HepG2 (cell line): ENCODE measurements around the gene PRR15L. TPM values are rescaled to one million over a fixed set of nuclear protein-coding genes. Genes with fewer than 3 reads are reported as not detected.

ENCODE experiments used
- ATAC-seq: fragments of 200-7000 bp; cut with Tn5 transposase; 3 replicates; pipeline ENCODE4 v1.9.1; 2020; ENCODE audit warnings: mild to moderate bottlenecking, moderate library complexity
- BruUV-seq: library from RNA; stranded (reverse); fragments of 400-500 nt; replicated peaks from 2 replicates; lab custom pipeline; 2021; lab: Mats Ljungman, UMichigan
- CTCF ChIA-PET: fragments of 300-600 bp; formaldehyde crosslinking; extraction: SDS; loops from one replicate; lab custom pipeline; 2021; ENCODE audit warnings: low total read pairs, inconsistent platforms, low intra/inter-chr PET ratio; lab: Yijun Ruan, JAX
- POLR2A ChIA-PET: fragments of 350-600 bp; sonication (Branson Sonifier 250); formaldehyde crosslinking; loops from one replicate; lab custom pipeline; 2020; ENCODE audit warnings: antibody characterized with exemption, inconsistent platforms; lab: Yijun Ruan, JAX
- DNase-seq: peaks from one replicate; pipeline ENCODE4 v3.0.0-alpha.2; 2015; ENCODE audit warnings: low spot score
- FAIRE-seq: peaks from 3 replicates; lab custom pipeline; 2011; peaks lifted over from hg19 to GRCh38; lab: Jason Lieb, UNC
- H2AFZ ChIP-seq: one replicate; pipeline ENCODE4 v1.6.1; 2011; ENCODE audit warnings: low read length, inconsistent platforms
- H3K27ac ChIP-seq: fragments of 300-600 bp; 3 replicates; pipeline ENCODE4 v1.8.0; 2011; ENCODE audit warnings: mixed run types, mild to moderate bottlenecking, mixed read lengths, low read length, inconsistent platforms; ENCODE audit not compliant: insufficient read depth; ENCODE audit errors: extremely low read length
- H3K27me3 ChIP-seq, 2 experiments: fragments of 200-600 bp in 1 of 2; 2 replicates in 1 of 2; 3 replicates in 1 of 2; pipeline versions ENCODE4 v1.6.0 to v1.8.0; 2011; ENCODE audit warnings: low read length in 2 of 2, mild to moderate bottlenecking in 2 of 2, moderate library complexity in 2 of 2, inconsistent platforms in 1 of 2; ENCODE audit not compliant: insufficient read depth in 2 of 2, control insufficient read depth in 1 of 2
- H3K36me3 ChIP-seq, 2 experiments: fragments of 200-600 bp in 1 of 2; replicated peaks in 1 of 2; 2 replicates in 1 of 2; 3 replicates in 1 of 2; pipeline versions ENCODE4 v1.5.1 to v1.8.0; 2011; ENCODE audit warnings: low read length in 2 of 2, inconsistent platforms in 1 of 2; ENCODE audit not compliant: insufficient read depth in 2 of 2, control insufficient read depth in 1 of 2
- H3K4me1 ChIP-seq: 2 replicates; pipeline ENCODE4 v1.5.1; 2012; ENCODE audit warnings: low read length, inconsistent platforms; ENCODE audit not compliant: insufficient read depth
- H3K4me2 ChIP-seq: 2 replicates; pipeline ENCODE4 v1.6.0; 2011; ENCODE audit warnings: low read depth, low read length, inconsistent platforms
- H3K4me3 ChIP-seq, 3 experiments: fragments of 200-600 bp in 1 of 3; sonication (generic), shearing (Covaris generic) in 1 of 3; replicated peaks in 1 of 3; 2 replicates each; pipeline ENCODE4 v1.5.1; 2011 to 2016; ENCODE audit warnings: low read length in 3 of 3, inconsistent platforms in 2 of 3, low read depth in 2 of 3, mild to moderate bottlenecking in 2 of 3, control low read depth in 1 of 3, mixed read lengths in 1 of 3; ENCODE audit not compliant: insufficient read depth in 1 of 3
- H3K79me2 ChIP-seq: one replicate; pipeline ENCODE4 v1.6.1; 2011; ENCODE audit warnings: low read length, inconsistent platforms; ENCODE audit not compliant: insufficient read depth
- H3K9ac ChIP-seq: 2 replicates; pipeline ENCODE4 v1.6.0; 2011; ENCODE audit warnings: mild to moderate bottlenecking, low read depth, low read length, inconsistent platforms; ENCODE audit not compliant: insufficient read depth
- H3K9me3 ChIP-seq: 2 replicates; pipeline ENCODE4 v1.5.1; 2012; ENCODE audit warnings: mild to moderate bottlenecking, low read length
- H4K20me1 ChIP-seq: 2 replicates; pipeline ENCODE4 v1.6.0; 2011; ENCODE audit warnings: inconsistent platforms, mild to moderate bottlenecking, low read length, moderate library complexity; ENCODE audit not compliant: insufficient read depth
- CHD4 ChIP-seq: fragments of 200-600 bp; sonication (generic); IDR thresholded peaks from 2 replicates; pipeline ENCODE4 v1.7.0; 2017; ENCODE audit warnings: mild to moderate bottlenecking, low read length, borderline replicate concordance
- KDM2A ChIP-seq: sonication (generic); formaldehyde crosslinking; IDR thresholded peaks from 2 replicates; pipeline ENCODE4 v1.4.0; 2020; ENCODE audit warnings: low read depth, missing genetic modification reagents, borderline replicate concordance
- KDM4B ChIP-seq: sonication (generic); formaldehyde crosslinking; IDR thresholded peaks from 2 replicates; pipeline ENCODE4 v1.4.0; 2020; ENCODE audit warnings: missing genetic modification reagents
- KDM6A ChIP-seq: IDR thresholded peaks from 2 replicates; pipeline ENCODE4 v1.6.1; 2016; ENCODE audit warnings: low read depth
- MAFF ChIP-seq: IDR thresholded peaks from 2 replicates; pipeline ENCODE4 v1.6.1; 2011; ENCODE audit warnings: low read depth, low read length, improper control_type of control experiment
- SMC3 ChIP-seq: IDR thresholded peaks from 2 replicates; pipeline ENCODE4 v1.6.1; 2011; ENCODE audit warnings: low read length, improper control_type of control experiment
- TAF15 ChIP-seq: fragments of 200-400 bp; formaldehyde crosslinking; IDR thresholded peaks from one replicate; pipeline ENCODE4 v1.6.1; 2018; ENCODE audit warnings: mild to moderate bottlenecking, low read depth, low read length; ENCODE audit not compliant: poor library complexity, severe bottlenecking
- TMF1 ChIP-seq: sonication (generic); formaldehyde crosslinking; IDR thresholded peaks from 2 replicates; pipeline ENCODE4 v1.8.1; 2022; ENCODE audit warnings: low read depth, missing genetic modification reagents
- ZMYM3 ChIP-seq: sonication (generic); formaldehyde crosslinking; IDR thresholded peaks from 2 replicates; pipeline ENCODE4 v1.5.1; 2020; ENCODE audit warnings: mild to moderate bottlenecking, missing genetic modification reagents
- ZNF225 ChIP-seq: sonication (generic); formaldehyde crosslinking; IDR thresholded peaks from 2 replicates; pipeline ENCODE4 v1.4.0; 2020; ENCODE audit warnings: mild to moderate bottlenecking, missing genetic modification reagents
- ZNF274 ChIP-seq: sonication (generic); formaldehyde crosslinking; IDR thresholded peaks from 2 replicates; pipeline ENCODE4 v1.5.1; 2020; ENCODE audit warnings: mild to moderate bottlenecking, missing genetic modification reagents
- ZNF430 ChIP-seq: sonication (generic); formaldehyde crosslinking; IDR thresholded peaks from 2 replicates; pipeline ENCODE4 v1.9.0; 2021; ENCODE audit warnings: mild to moderate bottlenecking, missing genetic modification reagents
- ZNF432 ChIP-seq: sonication (generic); formaldehyde crosslinking; IDR thresholded peaks from 2 replicates; pipeline ENCODE4 v1.5.0; 2020; ENCODE audit warnings: missing genetic modification reagents, mild to moderate bottlenecking, borderline replicate concordance
- ZNF713 ChIP-seq: sonication (generic); formaldehyde crosslinking; IDR thresholded peaks from 2 replicates; pipeline ENCODE4 v1.4.0; 2020; ENCODE audit warnings: mild to moderate bottlenecking, missing genetic modification reagents
- ZNF879 ChIP-seq: sonication (generic); formaldehyde crosslinking; IDR thresholded peaks from 2 replicates; pipeline ENCODE4 v1.8.1; 2023; ENCODE audit warnings: missing genetic modification reagents
- WGBS: methylation state at CpG from one replicate; pipeline ENCODE4 v1.1.6; 2017; ENCODE audit warnings: low lambda C conversion rate; 5-methylcytosine and 5-hydroxymethylcytosine counted together
- in situ Hi-C: cut with HindIII; loops from 2 replicates; pipeline ENCODE4 v1.10.0; 2017; ENCODE audit warnings: low pct_unique_long_range_greater_than_20kb; ENCODE audit not compliant: extremely low pct_ligation_motif_present
- intact Hi-C: fragments of 100-400 bp; cut with micrococcal nuclease; formaldehyde crosslinking; loops from one replicate; pipeline ENCODE4 v1.10.0; 2022; ENCODE audit not compliant: unreplicated experiment
- polyA plus RNA-seq, 8 experiments: library from polyadenylated mRNA; depleted of rRNA in 3 of 8; stranded (reverse) in 7 of 8; unstranded in 1 of 8; fragments of >200 nt; fragmentation: Illumina TruSeq in 4 of 8; extraction: Trizol in 4 of 8; gene quantifications; 2 replicates each; pipeline versions ENCODE4 v1.2.1 to v1.2.3, GENCODE V29; 2011 to 2016; ENCODE audit warnings: low read depth in 4 of 8, missing spikeins in 1 of 8, mixed read lengths in 1 of 8; ENCODE audit not compliant: insufficient read depth in 1 of 8
- total RNA-seq, 5 experiments: library from RNA; depleted of rRNA; stranded (reverse); fragments of >200 nt; fragmentation: Illumina TruSeq; extraction: Trizol; gene quantifications; 2 replicates each; pipeline ENCODE4 v1.2.3, GENCODE V29; 2016; ENCODE audit warnings: low read depth in 1 of 5
- TF ChIP-seq, protein P1 (sequence below): sonication (generic); formaldehyde crosslinking; IDR thresholded peaks from 2 replicates; pipeline ENCODE4 v1.5.1; 2020; ENCODE audit warnings: mild to moderate bottlenecking, missing genetic modification reagents, borderline replicate concordance
- TF ChIP-seq, protein P2 (sequence below): IDR thresholded peaks from 2 replicates; pipeline ENCODE4 v1.6.1; 2016; ENCODE audit warnings: missing biosample characterization, missing genetic modification reagents, low read depth
- TF ChIP-seq, protein P3 (sequence below): sonication (generic); formaldehyde crosslinking; IDR thresholded peaks from 2 replicates; pipeline ENCODE4 v1.4.0; 2020; ENCODE audit warnings: missing genetic modification reagents

Gene PRR15L
- total and polyA plus RNA-seq, 2 of the 13 experiments (the other 11 are each of a cell fraction or from before 2014, with no cell fraction given) = 0.44 to 2.0 TPM

DNA sequence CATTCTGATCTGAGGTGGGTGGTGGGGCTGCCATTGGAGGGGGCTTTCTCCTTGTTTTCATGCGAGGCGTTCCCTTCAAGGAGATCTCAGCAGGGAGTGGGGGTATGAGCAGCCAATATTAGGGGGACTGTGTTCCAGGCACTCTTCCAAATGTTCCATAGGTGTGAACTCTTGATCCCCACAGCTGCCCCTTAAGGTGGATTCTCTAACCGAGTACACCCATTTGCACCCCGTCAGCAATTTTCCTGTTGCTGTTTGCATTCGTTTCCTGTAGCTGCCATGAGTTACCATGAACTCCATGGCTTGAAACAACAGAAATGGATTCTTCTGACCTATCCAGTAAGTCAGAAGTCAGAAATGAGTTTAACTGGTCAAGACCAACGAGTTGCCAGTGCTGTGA is 3.7 kb upstream of the PRR15L start (continued):
- TF ChIP-seq CHD4 = no peak
- peak; percentile 87 for TF ChIP-seq MAFF
- no peak for TF ChIP-seq TAF15
- no peak for TF ChIP-seq ZNF274
- no peak for TF ChIP-seq ZNF430 (CRISPR knock-in tag)
- TF ChIP-seq, protein P1, sequence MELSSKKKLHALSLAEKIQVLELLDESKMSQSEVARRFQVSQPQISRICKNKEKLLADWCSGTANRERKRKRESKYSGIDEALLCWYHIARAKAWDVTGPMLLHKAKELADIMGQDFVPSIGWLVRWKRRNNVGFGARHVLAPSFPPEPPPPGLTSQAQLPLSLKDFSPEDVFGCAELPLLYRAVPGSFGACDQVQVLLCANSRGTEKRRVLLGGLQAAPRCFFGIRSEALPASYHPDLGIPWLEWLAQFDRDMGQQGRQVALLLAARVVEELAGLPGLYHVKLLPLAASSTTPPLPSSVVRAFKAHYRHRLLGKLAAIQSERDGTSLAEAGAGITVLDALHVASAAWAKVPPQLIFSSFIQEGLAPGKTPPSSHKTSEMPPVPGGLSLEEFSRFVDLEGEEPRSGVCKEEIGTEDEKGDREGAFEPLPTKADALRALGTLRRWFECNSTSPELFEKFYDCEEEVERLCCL (CRISPR knock-in tag) = no peak

DNA sequence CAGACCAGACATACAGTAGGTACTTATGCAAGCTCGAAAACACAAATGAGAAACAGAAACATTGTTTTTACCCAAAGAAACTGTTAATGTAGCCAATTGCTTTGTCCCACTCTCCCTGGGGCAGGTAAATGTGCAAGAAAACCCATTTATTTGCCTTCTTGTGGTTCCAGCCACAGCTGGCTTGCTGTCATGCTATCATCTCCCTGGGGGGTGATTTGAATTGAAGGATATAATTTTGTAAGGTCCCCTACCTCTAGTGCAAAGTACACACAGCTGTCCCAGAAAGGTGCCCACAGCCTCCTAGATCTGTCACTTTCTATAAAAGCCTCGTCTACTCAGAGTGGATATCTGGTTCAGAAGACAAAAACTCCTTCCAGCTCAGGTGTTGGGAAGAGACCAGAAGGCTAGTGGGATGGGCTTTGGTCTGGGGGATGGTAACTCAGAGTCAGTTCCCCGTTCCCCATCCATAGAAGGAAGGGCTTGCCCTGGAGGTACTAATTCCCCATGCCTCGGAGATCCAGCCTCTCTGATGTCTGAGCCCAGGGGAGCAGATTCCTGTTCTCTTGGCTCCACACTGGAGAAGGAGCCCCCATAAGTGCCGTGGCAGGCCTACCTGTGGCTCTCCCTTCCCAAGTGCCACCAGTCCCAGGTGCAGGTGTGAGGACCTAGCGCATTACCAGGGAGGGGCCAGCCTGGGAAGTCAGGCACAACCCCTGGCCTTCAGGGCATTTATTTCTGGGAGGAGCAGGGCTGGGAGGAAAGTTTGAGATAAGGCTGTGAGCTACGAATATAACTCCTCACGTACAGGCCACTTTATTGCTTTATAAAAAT is 2.4 kb upstream of the PRR15L start:
- no peak for ATAC-seq
- H2AFZ ChIP-seq = no peak overlapping the region
- H3K9ac ChIP-seq = no peak overlapping the region
- TF ChIP-seq KDM4B = no peak
- no peak for TF ChIP-seq ZNF432 (CRISPR knock-in tag)
- TF ChIP-seq ZNF879 (CRISPR knock-in tag) = no peak
- no peak for TF ChIP-seq ZMYM3 (CRISPR knock-in tag)
- no peak for TF ChIP-seq TMF1 (CRISPR knock-in tag)
- TF ChIP-seq, protein P2, sequence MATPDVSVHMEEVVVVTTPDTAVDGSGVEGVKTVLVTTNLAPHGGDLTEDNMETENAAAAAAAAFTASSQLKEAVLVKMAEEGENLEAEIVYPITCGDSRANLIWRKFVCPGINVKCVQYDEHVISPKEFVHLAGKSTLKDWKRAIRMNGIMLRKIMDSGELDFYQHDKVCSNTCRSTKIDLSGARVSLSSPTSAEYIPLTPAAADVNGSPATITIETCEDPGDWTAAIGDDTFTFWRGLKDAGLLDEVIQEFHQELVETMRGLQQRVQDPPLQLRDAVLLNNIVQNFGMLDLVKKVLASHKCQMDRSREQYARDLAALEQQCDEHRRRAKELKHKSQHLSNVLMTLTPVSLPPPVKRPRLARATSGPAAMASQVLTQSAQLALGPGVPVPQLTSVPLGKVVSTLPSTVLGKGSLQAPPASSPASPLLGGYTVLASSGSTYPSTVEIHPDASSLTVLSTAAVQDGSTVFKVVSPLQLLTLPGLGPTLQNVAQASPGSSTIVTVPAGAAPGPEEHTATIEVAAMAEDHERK (CRISPR knock-in tag) = no peak
- TF ChIP-seq SMC3 = no peak
- TF ChIP-seq ZNF713 (CRISPR knock-in tag) = no peak
- TF ChIP-seq KDM6A (CRISPR knock-in tag) = no peak
- no peak for TF ChIP-seq KDM2A (CRISPR knock-in tag)
- TF ChIP-seq, protein P3, sequence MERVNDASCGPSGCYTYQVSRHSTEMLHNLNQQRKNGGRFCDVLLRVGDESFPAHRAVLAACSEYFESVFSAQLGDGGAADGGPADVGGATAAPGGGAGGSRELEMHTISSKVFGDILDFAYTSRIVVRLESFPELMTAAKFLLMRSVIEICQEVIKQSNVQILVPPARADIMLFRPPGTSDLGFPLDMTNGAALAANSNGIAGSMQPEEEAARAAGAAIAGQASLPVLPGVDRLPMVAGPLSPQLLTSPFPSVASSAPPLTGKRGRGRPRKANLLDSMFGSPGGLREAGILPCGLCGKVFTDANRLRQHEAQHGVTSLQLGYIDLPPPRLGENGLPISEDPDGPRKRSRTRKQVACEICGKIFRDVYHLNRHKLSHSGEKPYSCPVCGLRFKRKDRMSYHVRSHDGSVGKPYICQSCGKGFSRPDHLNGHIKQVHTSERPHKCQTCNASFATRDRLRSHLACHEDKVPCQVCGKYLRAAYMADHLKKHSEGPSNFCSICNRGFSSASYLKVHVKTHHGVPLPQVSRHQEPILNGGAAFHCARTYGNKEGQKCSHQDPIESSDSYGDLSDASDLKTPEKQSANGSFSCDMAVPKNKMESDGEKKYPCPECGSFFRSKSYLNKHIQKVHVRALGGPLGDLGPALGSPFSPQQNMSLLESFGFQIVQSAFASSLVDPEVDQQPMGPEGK = 0 out of 2 replicates have a peak, but pooled peaks have one; percentile 8
- no peak for TF ChIP-seq ZNF225 (CRISPR knock-in tag)

More for the DNA sequence above, 2.4 kb upstream of the PRR15L start:
- intact Hi-C loops (no loop called here), in situ Hi-C loops (no loop called here)
- FAIRE-seq = no peak
- Histone ChIP-seq H3K4me3 (no peak overlapping the region), H3K9me3 (no peaks in the 10 kb centered on the region), H3K27ac (no peak overlapping the region), H3K27me3 (peaks cover 0 to 2% of the 10 kb centered on the region in 2 experiments; a peak in 4 of 5 replicates), H3K79me2 (no peaks in the 10 kb centered on the region), H3K36me3 (no peaks in the 10 kb centered on the region), H3K4me1 (peaks cover 63% of the 10 kb centered on the region), H3K4me2 (peak overlapping the region; percentile 39), H4K20me1 (no peaks in the 10 kb centered on the region)
- ChIA-PET CTCF (no interaction called here), POLR2A (interaction anchor here (1.1 to 15.1 kb wide), 4 partner anchors 9 to 65 kb away, joined by 3 to 267 read pairs (median 16); partner anchors contain the start of genes CDK5RAP3 and PNPO)
- 30% methylated on average over 8 of the region's 8 CpGs for WGBS
- no peak for DNase-seq
- BruUV-seq = no TSS peak
